IPS DF 4.7 (cell line): ENCODE measurements around the gene ZNF500.

Experiments
- DNase-seq: peaks from one replicate; pipeline ENCODE4 v3.0.0-alpha.2; 2013; ENCODE audit warnings: low spot score; ENCODE audit errors: extremely low read depth

ZNF500 gene

GRCh38 chr16:4775005-4775404 lies 8.0 kb upstream of the ZNF500 start:
- no peak for DNase-seq

GRCh38 chr16:4772351-4772750 lies 5.4 kb upstream of the ZNF500 start:
- no peak for DNase-seq

- DNase-seq: no peak
Measured at GRCh38 chr16:4771646-4772045, 4.7 kb upstream of the ZNF500 start.

- no peak for DNase-seq
Measured at GRCh38 chr16:4769306-4769638, 2.3 kb upstream of the ZNF500 start.

GRCh38 chr16:4768549-4769305 lies 1.8 kb upstream of the ZNF500 start:
- DNase-seq: peak; percentile 79

- DNase-seq: no peak
Measured at GRCh38 chr16:4767872-4768548, 1.0 kb upstream of the ZNF500 start.

GRCh38 chr16:4765511-4766474 lies 1.2 kb downstream of the ZNF500 start:
- no peak for DNase-seq

GRCh38 chr16:4763791-4764190 lies 3.2 kb downstream of the ZNF500 start:
- no peak for DNase-seq

GRCh38 chr16:4762205-4762604 lies 4.8 kb downstream of the ZNF500 start:
- no peak for DNase-seq

GRCh38 chr16:4760221-4760910 lies 6.6 kb downstream of the ZNF500 start:
- DNase-seq: no peak

GRCh38 chr16:4755687-4756086 lies 11.3 kb downstream of the ZNF500 start:
- no peak for DNase-seq

- DNase-seq: no peak
Measured at GRCh38 chr16:4754865-4755264, 12.1 kb downstream of the ZNF500 start.

GRCh38 chr16:4753227-4753626 lies 13.7 kb downstream of the ZNF500 start:
- no peak for DNase-seq

GRCh38 chr16:4752351-4753100 lies 14.4 kb downstream of the ZNF500 start:
- no peak for DNase-seq

- no peak for DNase-seq
Measured at GRCh38 chr16:4750896-4751295, 16.1 kb downstream of the ZNF500 start.

- DNase-seq: no peak
Measured at GRCh38 chr16:4749700-4750257, 17.2 kb downstream of the ZNF500 start.

GRCh38 chr16:4748682-4749411 lies 18.1 kb downstream of the ZNF500 start:
- DNase-seq: no peak

- DNase-seq: no peak
Measured at GRCh38 chr16:4747906-4748681, 18.9 kb downstream of the ZNF500 start.
